ENCODE results near the gene PRKCQ. TPM values are rescaled to one million over a fixed set of nuclear protein-coding genes. Genes with fewer than 3 reads are reported as not detected.
A peak's percentile ranks its signal among the peaks of the same experiment; 100 is the strongest.

Gene PRKCQ
- total RNA-seq, 2 experiments from 2014 or later, result 32.9 to 39.0 TPM

GRCh38 chr10:6494936-6495592 is 85.0 kb downstream of the PRKCQ start:
- POLR2A ChIA-PET, result no interaction called here
- peak; percentile 65 for DNase-seq
- peak; percentile 49 for ATAC-seq
- Mint-ChIP-seq H3K27me3 (no peaks in the 10 kb centered on the region), H3K4me1 (peaks cover 47% of the 10 kb centered on the region), H3K9me3 (ENCODE audit: low read depth) (no peaks in the 10 kb centered on the region), H3K4me3 (no peak overlapping the region), H3K36me3 (ENCODE audit: low read depth) (peaks cover 39% of the 10 kb centered on the region), H3K27ac (no peak overlapping the region)
- CTCF ChIA-PET, result interaction anchor here (0.6 to 1.1 kb wide), 2 partner anchors 149 to 708 kb away, joined by 3 read pairs; no protein-coding TSS in a partner anchor
- intact Hi-C loops (cut with DNase I, micrococcal nuclease), result loop anchor here (2.0 to 5.0 kb wide), 3 partner anchors 18 to 293 kb away; partner anchors contain the start of genes PFKFB3 (in 1 of the 2) and PRKCQ (in 1 of the 2)

- H3K4me3 Mint-ChIP-seq, result no peak overlapping the region
- DNase-seq, result no peak
- ATAC-seq, result no peak
- intact Hi-C loops (cut with DNase I, micrococcal nuclease), result loop anchor here (2.0 to 5.0 kb wide), 3 partner anchors 18 to 292 kb away; partner anchors contain the start of genes PFKFB3 (in 1 of the 2) and PRKCQ (in 1 of the 2)
- CTCF ChIA-PET, result interaction anchor here (0.5 to 1.6 kb wide), 7 partner anchors 13 to 762 kb away, joined by 3 to 4 read pairs (median 3); no protein-coding TSS in a partner anchor
- peaks cover 43% of the 10 kb centered on the region for H3K4me1 Mint-ChIP-seq
- POLR2A ChIA-PET, result no interaction called here
- no peak overlapping the region for H3K27ac Mint-ChIP-seq
- no peaks in the 10 kb centered on the region for H3K27me3 Mint-ChIP-seq
- peaks cover 45% of the 10 kb centered on the region for H3K36me3 Mint-ChIP-seq (ENCODE audit: low read depth)
- no peaks in the 10 kb centered on the region for H3K9me3 Mint-ChIP-seq (ENCODE audit: low read depth)
Observed at GRCh38 chr10:6494442-6494819, 85.6 kb downstream of the PRKCQ start.

GRCh38 chr10:6493521-6494441 is 86.3 kb downstream of the PRKCQ start:
- Mint-ChIP-seq H3K27ac (no peak overlapping the region), H3K4me1 (peaks cover 38% of the 10 kb centered on the region), H3K36me3 (ENCODE audit: low read depth) (peaks cover 46% of the 10 kb centered on the region), H3K27me3 (no peaks in the 10 kb centered on the region), H3K4me3 (no peak overlapping the region), H3K9me3 (ENCODE audit: low read depth) (no peaks in the 10 kb centered on the region)
- intact Hi-C loops (cut with DNase I, micrococcal nuclease), result loop anchor here (1.0 to 5.0 kb wide), 7 partner anchors 13 to 291 kb away; partner anchors contain the start of genes PRKCQ (in 2 of the 2) and PFKFB3 (in 1 of the 2)
- CTCF ChIA-PET, result interaction anchor here (0.5 to 1.6 kb wide), 12 partner anchors 9 to 761 kb away, joined by 3 to 4 read pairs (median 3); no protein-coding TSS in a partner anchor
- ATAC-seq (peak; percentile 52), DNase-seq (no peak)
- POLR2A ChIA-PET, result interaction anchor here (0.5 to 1.1 kb wide), 4 partner anchors 20 to 864 kb away, joined by 3 to 5 read pairs (median 4); no protein-coding TSS in a partner anchor

- Mint-ChIP-seq H3K36me3 (ENCODE audit: low read depth) (peaks cover 38% of the 10 kb centered on the region), H3K4me1 (peaks cover 29% of the 10 kb centered on the region), H3K27ac (peak overlapping the region; percentile 45), H3K9me3 (ENCODE audit: low read depth) (no peaks in the 10 kb centered on the region), H3K27me3 (no peaks in the 10 kb centered on the region), H3K4me3 (peak overlapping the region; percentile 11)
- CTCF ChIA-PET, result interaction anchor here (0.7 to 1.6 kb wide), 6 partner anchors 14 to 215 kb away, joined by 3 to 4 read pairs (median 3); no protein-coding TSS in a partner anchor
- no peak for DNase-seq
- intact Hi-C loops (cut with DNase I, micrococcal nuclease), result loop anchor here (1.0 to 5.0 kb wide), 5 partner anchors 14 to 291 kb away; partner anchors contain the start of genes PFKFB3 (in 1 of the 2) and PRKCQ (in 1 of the 2)
- POLR2A ChIA-PET, result interaction anchor here (0.5 to 1.1 kb wide), 3 partner anchors 37 to 864 kb away, joined by 3 to 4 read pairs (median 3); no protein-coding TSS in a partner anchor
- no peak for ATAC-seq
Observed at GRCh38 chr10:6492896-6493295, 87.2 kb downstream of the PRKCQ start.

GRCh38 chr10:6491841-6492609 is 88.1 kb downstream of the PRKCQ start:
- CTCF ChIA-PET, result interaction anchor here (0.7 kb wide), 1 partner anchor 214 kb away, joined by 3 read pairs; no protein-coding TSS in a partner anchor
- intact Hi-C loops (cut with DNase I, micrococcal nuclease), result loop anchor here (2.0 to 5.0 kb wide), 2 partner anchors 15 to 290 kb away; partner anchors contain the start of gene PFKFB3 (in 1 of the 2)
- peak overlapping the region; percentile 72 for H3K27ac Mint-ChIP-seq
- H3K4me1 Mint-ChIP-seq, result peaks cover 28% of the 10 kb centered on the region
- H3K27me3 Mint-ChIP-seq, result no peaks in the 10 kb centered on the region
- no peaks in the 10 kb centered on the region for H3K9me3 Mint-ChIP-seq (ENCODE audit: low read depth)
- H3K36me3 Mint-ChIP-seq (ENCODE audit: low read depth), result peaks cover 43% of the 10 kb centered on the region
- ATAC-seq, result peak; percentile 40
- DNase-seq, result no peak
- POLR2A ChIA-PET, result no interaction called here
- peak overlapping the region; percentile 53 for H3K4me3 Mint-ChIP-seq

GRCh38 chr10:6490614-6491013 is 89.5 kb downstream of the PRKCQ start:
- DNase-seq (no peak), ATAC-seq (no peak)
- Mint-ChIP-seq H3K36me3 (ENCODE audit: low read depth) (peaks cover 57% of the 10 kb centered on the region), H3K27ac (peak overlapping the region; percentile 53), H3K27me3 (no peaks in the 10 kb centered on the region), H3K9me3 (ENCODE audit: low read depth) (no peaks in the 10 kb centered on the region), H3K4me1 (peaks cover 38% of the 10 kb centered on the region), H3K4me3 (no peak overlapping the region)
- CTCF ChIA-PET, result interaction anchor here (0.5 kb wide), 1 partner anchor 117 kb away, joined by 3 read pairs; no protein-coding TSS in a partner anchor
- intact Hi-C loops (cut with DNase I, micrococcal nuclease), result loop anchor here in 1 of 2 experiments (5.0 kb wide), 1 partner anchor 288 kb away; the partner anchor contains the start of gene PFKFB3
- POLR2A ChIA-PET, result interaction anchor here (0.7 kb wide), 1 partner anchor 781 kb away, joined by 3 read pairs; no protein-coding TSS in a partner anchor

GRCh38 chr10:6487920-6488319 is 92.2 kb downstream of the PRKCQ start:
- no peaks in the 10 kb centered on the region for H3K9me3 Mint-ChIP-seq (ENCODE audit: low read depth)
- no peaks in the 10 kb centered on the region for H3K27me3 Mint-ChIP-seq
- H3K36me3 Mint-ChIP-seq (ENCODE audit: low read depth), result peaks cover 80% of the 10 kb centered on the region
- no peak overlapping the region for H3K27ac Mint-ChIP-seq
- DNase-seq (no peak), ATAC-seq (no peak)
- H3K4me3 Mint-ChIP-seq, result no peak overlapping the region
- intact Hi-C loops (cut with DNase I, micrococcal nuclease), result no loop called here
- CTCF ChIA-PET, result interaction anchor here (2.5 kb wide), 1 partner anchor 8 kb away, joined by 7 read pairs; no protein-coding TSS in a partner anchor
- POLR2A ChIA-PET, result interaction anchor here (0.6 kb wide), 1 partner anchor 25 kb away, joined by 4 read pairs; no protein-coding TSS in a partner anchor
- H3K4me1 Mint-ChIP-seq, result peaks cover 61% of the 10 kb centered on the region

GRCh38 chr10:6486309-6486708 is 93.8 kb downstream of the PRKCQ start:
- Mint-ChIP-seq H3K4me3 (no peak overlapping the region), H3K27ac (peak overlapping the region; percentile 10), H3K9me3 (ENCODE audit: low read depth) (no peaks in the 10 kb centered on the region), H3K36me3 (ENCODE audit: low read depth) (peaks cover 82% of the 10 kb centered on the region), H3K27me3 (no peaks in the 10 kb centered on the region), H3K4me1 (peaks cover 56% of the 10 kb centered on the region)
- no peak for DNase-seq
- ATAC-seq, result no peak
- intact Hi-C loops (cut with DNase I, micrococcal nuclease), result no loop called here
- ChIA-PET CTCF (no interaction called here), POLR2A (no interaction called here)

GRCh38 chr10:6482737-6483357 is 97.2 kb downstream of the PRKCQ start:
- intact Hi-C loops (cut with DNase I, micrococcal nuclease), result no loop called here
- H3K27me3 Mint-ChIP-seq, result no peaks in the 10 kb centered on the region
- DNase-seq (no peak), ATAC-seq (no peak)
- ChIA-PET POLR2A (no interaction called here), CTCF (interaction anchor here (0.7 kb wide), 1 partner anchor 48 kb away, joined by 3 read pairs; no protein-coding TSS in a partner anchor)
- peaks cover 59% of the 10 kb centered on the region for H3K4me1 Mint-ChIP-seq
- H3K36me3 Mint-ChIP-seq (ENCODE audit: low read depth), result peaks cover 83% of the 10 kb centered on the region
- peak overlapping the region; percentile 43 for H3K27ac Mint-ChIP-seq
- H3K9me3 Mint-ChIP-seq (ENCODE audit: low read depth), result no peaks in the 10 kb centered on the region
- H3K4me3 Mint-ChIP-seq, result no peak overlapping the region

GRCh38 chr10:6478722-6479121 is 101.4 kb downstream of the PRKCQ start:
- ATAC-seq, result no peak
- H3K27ac Mint-ChIP-seq, result no peak overlapping the region
- no peaks in the 10 kb centered on the region for H3K27me3 Mint-ChIP-seq
- ChIA-PET CTCF (interaction anchor here (1.1 kb wide), 1 partner anchor 79 kb away, joined by 3 read pairs; no protein-coding TSS in a partner anchor), POLR2A (no interaction called here)
- H3K36me3 Mint-ChIP-seq (ENCODE audit: low read depth), result peaks cover 64% of the 10 kb centered on the region
- no peaks in the 10 kb centered on the region for H3K9me3 Mint-ChIP-seq (ENCODE audit: low read depth)
- H3K4me1 Mint-ChIP-seq, result peaks cover 60% of the 10 kb centered on the region
- intact Hi-C loops (cut with DNase I, micrococcal nuclease), result no loop called here
- DNase-seq, result no peak
- H3K4me3 Mint-ChIP-seq, result no peak overlapping the region

Data from activated CD4-positive, alpha-beta T cell treated with anti-CD3 and anti-CD28 coated beads for 36 hours (primary cell).